H54 (cell line): ENCODE results near the gene CCDC30.
A peak's percentile ranks its signal among the peaks of the same experiment; 100 is the strongest.
"Not testable (repeated sequence)": the region's sequence is repeated elsewhere in the genome, so short reads cannot be mapped to it uniquely, and the experiment has no call there.

ENCODE experiments used
- DNase-seq: peaks from one replicate; pipeline ENCODE4 v3.0.0; 2011; ENCODE audit warnings: low spot score, mixed read lengths; ENCODE audit not compliant: insufficient read length
- FAIRE-seq: peaks from 3 replicates; lab custom pipeline; 2011; peaks lifted over from hg19 to GRCh38; lab: Jason Lieb, UNC
- POLR2A ChIP-seq: IDR thresholded peaks from 2 replicates; pipeline ENCODE4 v1.6.1; 2011; ENCODE audit warnings: low read depth, mild to moderate bottlenecking, low read length

Gene CCDC30

DNA sequence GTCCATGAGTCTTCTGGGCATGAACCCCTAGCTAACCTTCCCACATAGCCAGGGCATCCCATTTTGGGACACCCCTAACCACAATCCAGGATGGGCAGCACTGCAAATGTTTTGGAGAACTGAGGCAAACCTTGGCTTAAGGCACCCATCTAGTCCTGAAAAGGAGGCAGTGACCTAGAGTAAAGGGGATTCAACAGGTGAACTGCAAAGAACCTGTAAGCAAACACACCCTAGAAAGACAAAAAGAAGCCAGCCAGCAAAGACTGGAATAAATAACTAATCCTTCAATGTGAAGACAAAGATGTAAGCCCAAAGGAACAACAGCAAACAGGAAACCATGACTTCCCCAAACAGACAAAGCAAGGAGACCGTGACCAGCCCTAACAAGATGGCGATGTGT is 138.4 kb downstream of the CCDC30 start:
- TF ChIP-seq POLR2A = no peak
- DNase-seq (no peak), FAIRE-seq (no peak)

DNA sequence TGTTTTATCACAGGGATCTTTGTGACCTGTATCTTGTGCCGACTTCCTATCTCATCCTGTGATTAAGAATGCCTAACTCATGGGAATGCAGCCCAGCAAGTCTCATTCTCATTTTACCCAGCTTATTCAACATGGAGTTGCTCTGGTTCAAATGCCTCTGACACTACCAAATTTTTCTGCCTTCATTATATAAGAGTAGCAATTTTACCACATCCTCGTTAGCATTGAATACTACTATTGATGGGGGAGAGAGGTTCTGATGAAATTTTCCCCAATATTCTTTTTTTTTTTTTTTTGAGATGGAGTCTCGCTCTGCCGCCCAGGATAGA is 150.7 kb downstream of the CCDC30 start:
- no peak for TF ChIP-seq POLR2A
- DNase-seq (no peak), FAIRE-seq (no peak)

DNA sequence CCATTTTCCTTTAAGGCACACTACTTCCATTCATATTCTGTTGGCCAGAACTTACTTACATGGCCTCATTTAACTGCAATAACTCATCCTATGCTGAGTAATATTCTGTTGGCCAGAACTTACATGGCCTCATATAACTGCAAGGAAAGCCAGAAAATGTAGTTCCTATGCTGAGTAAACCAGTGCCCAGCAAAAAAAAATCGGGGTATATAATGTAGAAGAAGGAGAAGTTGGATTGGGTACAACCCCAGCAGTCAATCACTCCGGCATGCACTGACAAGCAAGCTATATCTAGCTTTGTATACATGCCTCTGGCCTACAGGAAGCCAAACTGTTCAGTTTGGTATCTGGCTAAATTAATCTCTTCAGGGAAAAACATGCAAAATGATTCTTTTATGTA is 155.8 kb downstream of the CCDC30 start:
- TF ChIP-seq POLR2A = no peak
- FAIRE-seq (no peak), DNase-seq (no peak)

DNA sequence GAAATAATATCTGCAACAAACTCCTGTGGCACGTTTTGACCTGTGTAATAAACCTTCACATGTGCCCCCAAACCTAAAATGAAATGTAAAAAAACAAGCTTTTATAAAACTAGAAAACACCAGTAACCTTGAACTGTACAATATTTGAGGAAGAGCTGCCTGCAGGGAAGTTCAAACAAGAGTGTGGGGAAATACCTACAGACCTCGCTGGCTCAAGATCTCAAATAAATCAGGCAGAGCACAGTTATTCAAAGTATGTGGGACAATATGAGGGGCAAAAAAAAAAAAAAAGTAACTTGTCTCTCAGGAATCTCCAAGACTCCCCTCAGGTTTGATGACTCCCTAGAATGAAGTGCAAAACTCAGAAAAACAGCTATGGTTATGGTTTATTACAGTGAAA is 157.2 kb downstream of the CCDC30 start:
- no peak for DNase-seq
- no peak for FAIRE-seq
- no peak for TF ChIP-seq POLR2A

DNA sequence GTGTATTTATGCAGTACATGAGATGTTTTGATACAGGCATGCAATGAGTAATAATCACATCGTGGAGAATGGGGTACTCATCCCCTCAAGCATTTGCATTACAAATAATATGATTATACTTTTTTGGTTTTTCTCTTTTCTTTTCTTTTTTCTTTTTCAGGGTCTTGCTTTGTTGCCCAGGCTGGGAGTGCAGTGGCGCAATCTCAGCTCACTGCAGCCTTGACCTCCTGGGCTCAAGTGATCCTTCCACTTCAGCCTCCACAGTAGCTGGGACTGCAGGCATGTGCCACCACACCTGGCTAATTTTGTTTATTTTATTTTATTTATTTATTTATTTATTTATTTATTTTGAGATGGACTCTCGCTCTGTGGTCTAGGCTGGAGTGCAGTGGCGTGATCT is 158.1 kb downstream of the CCDC30 start:
- not testable (repeated sequence) for FAIRE-seq, DNase-seq

DNA sequence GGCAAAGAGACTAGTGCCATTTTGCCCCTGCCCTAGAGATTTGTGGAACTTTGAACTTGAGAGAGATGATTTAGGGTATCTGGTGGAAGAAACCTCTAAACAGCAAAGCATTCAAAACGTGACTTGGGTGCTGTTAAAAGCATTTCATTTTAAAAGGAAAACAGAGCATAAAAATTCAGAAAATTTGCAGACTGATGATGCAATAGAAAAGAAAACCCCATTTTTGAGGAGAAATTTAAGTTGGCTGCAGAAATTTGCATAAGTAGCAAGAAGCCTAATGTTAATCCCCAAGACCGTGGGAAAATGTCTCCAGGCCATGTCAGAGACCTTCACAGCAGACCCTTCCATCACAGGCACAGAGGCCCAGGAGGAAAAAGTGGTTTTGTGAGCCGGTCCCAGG is 164.1 kb downstream of the CCDC30 start:
- not testable (repeated sequence) for FAIRE-seq, DNase-seq

DNA sequence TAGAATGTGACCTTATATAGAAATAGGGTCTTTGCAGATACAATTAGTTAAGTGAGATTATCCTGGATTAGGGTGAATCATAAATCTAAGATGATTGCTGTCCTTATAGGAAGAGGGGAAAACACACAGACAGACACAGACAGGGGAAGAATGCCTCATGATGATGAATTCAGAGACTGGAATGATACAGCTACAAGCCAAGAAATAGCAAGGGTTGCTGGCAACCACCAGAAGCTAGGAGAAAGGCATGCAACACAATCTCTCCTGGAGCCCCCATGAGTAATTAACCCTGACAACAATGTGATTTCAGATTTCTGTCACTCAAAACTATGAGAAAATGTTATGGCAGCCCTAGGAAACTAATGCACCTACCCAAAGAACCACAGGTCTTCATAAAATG is 176.0 kb downstream of the CCDC30 start:
- no peak for TF ChIP-seq POLR2A
- DNase-seq (no peak), FAIRE-seq (no peak)

DNA sequence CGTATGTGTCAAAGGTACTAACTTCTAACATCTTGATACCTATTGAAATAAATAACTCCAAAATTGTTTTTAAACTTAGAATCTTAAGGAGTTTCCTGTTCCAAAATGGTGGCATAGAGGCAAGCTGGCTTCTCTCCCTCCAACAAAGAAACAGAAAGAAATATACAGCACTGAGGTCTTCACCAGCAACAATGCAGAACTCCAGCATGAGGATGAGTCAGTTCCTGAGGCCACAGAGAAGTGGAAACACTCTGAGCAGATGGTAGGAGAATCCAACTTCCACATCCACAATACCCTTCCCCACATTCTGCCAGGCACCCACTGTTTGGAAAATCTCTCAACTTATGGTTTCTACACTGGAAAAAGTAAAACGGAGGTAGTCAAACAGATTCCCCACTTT is 183.0 kb downstream of the CCDC30 start:
- no peak for FAIRE-seq
- DNase-seq = no peak

DNA sequence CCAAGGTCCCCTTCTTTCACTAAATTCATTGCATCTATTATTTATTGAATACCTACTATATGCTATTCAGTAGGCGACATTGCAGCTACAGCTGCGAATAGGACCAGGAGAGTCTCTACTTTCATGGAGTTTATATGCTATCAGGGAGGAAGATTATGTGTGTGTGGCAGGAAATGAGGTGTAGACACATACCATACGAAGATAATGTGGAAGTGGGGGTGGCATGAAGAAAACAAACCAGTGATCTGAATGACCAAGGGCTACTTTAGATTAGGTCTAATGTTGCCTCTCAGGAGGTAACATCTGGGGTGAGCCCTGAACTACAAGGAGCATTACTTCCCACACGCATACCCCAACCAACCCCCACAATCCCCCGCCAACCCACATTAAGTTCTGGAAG is 194.1 kb downstream of the CCDC30 start:
- no peak for FAIRE-seq
- TF ChIP-seq POLR2A = no peak
- DNase-seq = no peak

More for the DNA sequence above, 183.0 kb downstream of the CCDC30 start:
- no peak for TF ChIP-seq POLR2A

DNA sequence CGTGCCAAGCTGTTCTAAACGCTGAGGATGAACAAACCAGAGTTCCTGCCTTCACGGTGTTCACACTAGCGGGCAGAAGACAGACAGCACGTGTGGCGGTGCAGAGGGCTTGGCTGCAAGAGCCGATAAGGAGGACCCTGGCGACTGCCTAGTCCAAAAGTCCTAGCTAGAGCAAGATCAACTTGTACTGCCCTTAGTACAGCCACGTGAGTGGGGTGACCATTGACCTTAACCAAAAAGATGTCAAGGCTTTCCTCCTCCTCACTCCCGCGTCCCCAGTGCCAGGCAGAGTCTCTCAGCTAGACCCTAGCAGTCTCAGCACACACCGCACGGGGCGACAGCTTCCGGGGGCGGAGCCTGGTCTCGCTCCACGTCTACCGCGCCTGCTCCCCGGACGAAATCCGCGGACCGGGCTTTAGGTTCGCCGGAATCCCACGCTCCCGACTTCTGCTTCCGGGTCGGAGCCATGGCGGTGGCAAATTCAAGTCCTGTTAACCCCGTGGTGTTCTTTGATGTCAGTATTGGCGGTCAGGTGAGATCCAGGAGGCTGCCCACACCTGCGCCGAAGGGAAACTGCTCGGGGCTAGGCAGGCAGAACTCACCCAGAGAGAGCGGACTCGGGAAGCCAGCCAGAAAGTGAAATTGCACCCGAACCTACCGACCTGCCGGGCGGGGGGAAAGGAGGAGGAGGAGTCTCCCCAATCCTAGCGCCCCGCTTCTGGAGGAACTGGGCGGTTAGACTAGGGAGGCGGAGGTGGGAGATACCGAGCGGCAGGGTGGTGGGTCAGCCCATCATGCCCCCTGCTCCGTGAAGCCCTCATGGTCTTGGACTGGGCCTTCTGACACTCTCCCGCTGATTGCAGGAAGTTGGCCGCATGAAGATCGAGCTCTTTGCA is 195.1 kb downstream of the CCDC30 start, which contains the start of gene PPIH:
PPIH (plus strand) TSS at position 443 of the 896 bp plus-strand sequence; CDS start at position 467, 24 bp downstream.
- peak; percentile 93 for FAIRE-seq
- DNase-seq = peak; percentile 94
- peak; percentile 90 for TF ChIP-seq POLR2A

DNA sequence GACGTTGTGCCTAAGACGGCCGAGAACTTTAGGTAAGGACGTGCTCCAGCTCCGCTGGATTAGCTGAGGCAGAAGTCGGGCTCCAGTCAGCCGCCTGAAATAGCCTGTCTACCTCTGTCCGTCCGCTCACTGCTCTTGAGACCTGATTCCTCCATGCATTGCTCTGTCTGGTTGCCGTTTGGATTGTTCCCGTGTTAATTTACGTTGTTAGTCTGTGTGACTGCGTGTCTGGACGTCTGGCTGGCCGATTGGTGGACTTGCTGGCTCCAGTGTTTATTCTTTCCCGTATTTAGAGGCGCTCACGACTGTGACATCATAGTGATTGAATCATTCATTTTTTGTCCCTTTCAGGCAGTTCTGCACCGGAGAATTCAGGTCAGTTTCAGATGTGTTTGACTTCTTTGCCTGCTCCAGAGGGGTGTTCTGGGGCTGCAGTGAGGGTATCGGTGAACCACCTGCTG is 195.8 kb downstream of the CCDC30 start:
- DNase-seq (no peak), FAIRE-seq (no peak)
- no peak for TF ChIP-seq POLR2A

DNA sequence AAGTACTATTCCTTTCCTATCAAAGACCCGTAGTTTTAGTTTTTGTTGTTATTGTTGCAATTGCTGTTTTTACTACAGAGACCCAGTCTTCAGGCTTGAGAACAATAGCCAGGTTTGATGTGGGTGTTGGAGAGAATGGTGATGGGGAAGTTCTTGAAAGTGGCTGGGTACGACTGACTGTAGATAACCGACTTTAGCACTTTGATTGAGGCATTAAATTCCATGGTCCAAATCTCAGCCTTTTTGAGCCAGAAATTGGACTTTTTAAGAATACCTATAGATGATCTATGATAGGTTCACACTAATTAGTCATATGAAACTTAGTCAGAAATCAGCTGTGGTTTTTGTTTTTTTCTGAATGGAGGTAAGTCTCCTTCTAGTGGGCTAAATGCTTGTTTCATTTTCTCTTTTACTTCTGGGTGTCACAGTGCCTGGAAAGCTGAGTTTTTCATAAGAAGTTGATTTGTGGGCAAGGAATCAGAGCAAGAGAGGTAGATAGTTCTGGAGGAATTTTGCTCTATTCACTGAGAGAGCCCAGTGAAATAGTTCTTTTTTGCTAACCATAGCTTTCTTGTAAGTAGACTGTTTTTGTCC is 197.9 kb downstream of the CCDC30 start:
- no peak for TF ChIP-seq POLR2A
- no peak for FAIRE-seq

DNA sequence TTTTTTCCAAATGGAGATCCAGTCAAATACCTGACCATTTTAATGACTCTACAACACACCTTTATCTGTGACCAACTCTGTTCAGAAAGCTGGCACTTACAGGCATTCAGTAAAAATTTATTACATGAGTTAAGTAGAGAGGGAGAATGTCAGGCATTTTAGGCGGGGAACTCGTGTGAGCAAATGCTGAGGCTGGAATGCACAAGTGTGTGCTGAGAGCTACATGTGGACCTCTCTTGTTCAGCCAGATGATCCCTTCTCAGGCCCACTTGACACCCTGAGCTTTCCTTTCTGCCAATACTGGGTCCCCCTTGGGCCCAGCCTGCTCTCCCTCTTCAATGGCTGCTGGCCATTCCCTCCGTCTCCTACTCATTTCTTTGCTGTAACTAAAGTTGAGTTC is 206.8 kb downstream of the CCDC30 start:
- FAIRE-seq (no peak), DNase-seq (no peak)
- TF ChIP-seq POLR2A = no peak

More for the DNA sequence above, 197.9 kb downstream of the CCDC30 start:
- no peak for DNase-seq

DNA sequence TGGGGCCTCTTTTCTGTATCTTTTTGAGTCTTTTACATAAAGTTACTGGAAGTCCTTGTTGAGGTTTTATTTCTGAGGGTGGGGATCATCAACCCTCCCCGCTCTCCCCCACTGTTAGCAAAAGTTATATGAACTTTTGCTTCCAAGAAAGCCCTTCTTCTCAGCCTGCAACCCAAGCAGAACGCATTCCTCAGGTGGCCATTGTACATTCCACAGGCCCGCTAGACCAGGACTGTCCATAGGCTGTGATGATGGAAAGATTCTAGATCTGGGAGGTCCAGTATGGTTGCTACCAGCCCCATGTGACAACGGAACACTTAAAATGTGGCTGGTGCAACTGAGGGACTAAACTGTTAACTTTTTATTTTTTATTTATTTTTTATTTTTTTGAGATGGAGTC is 207.3 kb downstream of the CCDC30 start:
- no peak for TF ChIP-seq POLR2A
- DNase-seq = no peak
- no peak for FAIRE-seq

DNA sequence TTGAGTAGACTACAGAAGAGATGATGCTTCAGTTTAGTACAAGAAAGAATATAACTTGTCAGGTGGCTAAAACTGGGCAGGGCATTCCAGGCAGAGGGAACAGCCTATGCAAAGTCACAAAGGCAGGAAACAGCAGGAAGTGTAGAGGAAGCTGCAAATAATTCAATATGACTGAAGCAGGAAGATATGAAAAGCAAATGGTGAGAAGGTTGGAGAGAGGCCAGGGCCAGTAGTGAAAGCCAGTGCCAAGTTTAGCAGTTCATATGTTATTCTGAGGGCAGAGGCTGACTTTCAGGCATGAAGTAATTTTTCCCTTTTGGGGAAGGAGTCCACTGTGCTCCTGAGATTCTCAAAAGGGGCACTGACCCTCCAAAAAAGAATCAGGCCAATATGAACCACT is 211.1 kb downstream of the CCDC30 start:
- TF ChIP-seq POLR2A = no peak
- FAIRE-seq = no peak
- DNase-seq = no peak
